HepG2 (cell line): ENCODE results near the gene NEURL4. TPM values are rescaled to one million over a fixed set of nuclear protein-coding genes. Genes with fewer than 3 reads are reported as not detected.
A peak's percentile ranks its signal among the peaks of the same experiment; 100 is the strongest.

Experiments used
- AHR ChIP-seq: IDR thresholded peaks from 2 replicates; pipeline ENCODE4 v1.6.1; 2018; ENCODE audit warnings: missing genetic modification reagents, missing compliant biosample characterization
- BRCA1 ChIP-seq: sonication (generic); formaldehyde crosslinking; IDR thresholded peaks from 2 replicates; pipeline ENCODE4 v1.4.0; 2020; ENCODE audit warnings: missing genetic modification reagents
- ELF4 ChIP-seq: sonication (generic); formaldehyde crosslinking; IDR thresholded peaks from 2 replicates; pipeline ENCODE4 v1.5.0; 2020; ENCODE audit warnings: missing genetic modification reagents, mild to moderate bottlenecking, moderate library complexity, borderline replicate concordance
- IKZF5 ChIP-seq: IDR thresholded peaks from 2 replicates; pipeline ENCODE4 v1.6.1; 2018; ENCODE audit warnings: missing genetic modification reagents, mild to moderate bottlenecking, missing compliant biosample characterization
- IRX3 ChIP-seq: sonication (generic); formaldehyde crosslinking; IDR thresholded peaks from 2 replicates; pipeline ENCODE4 v1.8.1; 2023; ENCODE audit warnings: mild to moderate bottlenecking, low read depth, missing genetic modification reagents, borderline replicate concordance
- MATR3 ChIP-seq: sonication (generic); formaldehyde crosslinking; IDR thresholded peaks from 2 replicates; pipeline ENCODE4 v1.4.0; 2020; ENCODE audit warnings: missing genetic modification reagents
- MED8 ChIP-seq: sonication (generic); formaldehyde crosslinking; IDR thresholded peaks from 2 replicates; pipeline ENCODE4 v1.8.1; 2023; ENCODE audit warnings: mild to moderate bottlenecking, missing genetic modification reagents; ENCODE audit not compliant: insufficient replicate concordance
- NCOA5 ChIP-seq: sonication (generic); formaldehyde crosslinking; IDR thresholded peaks from 2 replicates; pipeline ENCODE4 v1.4.0; 2020; ENCODE audit warnings: missing genetic modification reagents
- RORA ChIP-seq: sonication (generic); formaldehyde crosslinking; IDR thresholded peaks from 2 replicates; pipeline ENCODE4 v1.5.0; 2020; ENCODE audit warnings: mild to moderate bottlenecking, missing genetic modification reagents, moderate library complexity
- ZBTB2 ChIP-seq: sonication (generic); formaldehyde crosslinking; IDR thresholded peaks from 2 replicates; pipeline ENCODE4 v1.8.0; 2022; ENCODE audit warnings: low read depth, missing genetic modification reagents
- ZBTB3 ChIP-seq: sonication (generic); formaldehyde crosslinking; IDR thresholded peaks from 2 replicates; pipeline ENCODE4 v1.4.0; 2020; ENCODE audit warnings: low read depth, mild to moderate bottlenecking, moderate library complexity, missing genetic modification reagents, borderline replicate concordance
- ZKSCAN1 ChIP-seq: fragments of 150-350 bp; IDR thresholded peaks from 2 replicates; pipeline ENCODE4 v1.6.1; 2014; ENCODE audit warnings: low read length
- ZNF446 ChIP-seq: sonication (generic); formaldehyde crosslinking; IDR thresholded peaks from 2 replicates; pipeline ENCODE4 v1.5.0; 2020; ENCODE audit warnings: mild to moderate bottlenecking, missing genetic modification reagents
- ZNF652 ChIP-seq: IDR thresholded peaks from 2 replicates; pipeline ENCODE4 v1.6.1; 2016; ENCODE audit warnings: low read depth, borderline replicate concordance
- ZNF703 ChIP-seq: sonication (generic); formaldehyde crosslinking; IDR thresholded peaks from 2 replicates; pipeline ENCODE4 v1.5.1; 2020; ENCODE audit warnings: missing genetic modification reagents, mild to moderate bottlenecking, moderate library complexity, borderline replicate concordance
- ZNF740 ChIP-seq: sonication (generic); formaldehyde crosslinking; IDR thresholded peaks from 2 replicates; pipeline ENCODE4 v1.4.0; 2020; ENCODE audit warnings: missing genetic modification reagents
- ZUFSP ChIP-seq: sonication (generic); formaldehyde crosslinking; IDR thresholded peaks from 2 replicates; pipeline ENCODE4 v1.9.0; 2021; ENCODE audit warnings: missing genetic modification reagents, mild to moderate bottlenecking, borderline replicate concordance
- ZZZ3 ChIP-seq: sonication (generic); formaldehyde crosslinking; IDR thresholded peaks from 2 replicates; pipeline ENCODE4 v1.4.0; 2020; ENCODE audit warnings: missing genetic modification reagents, mild to moderate bottlenecking, borderline replicate concordance
- polyA plus RNA-seq, 8 experiments: library from polyadenylated mRNA; depleted of rRNA in 3 of 8; stranded (reverse) in 7 of 8; unstranded in 1 of 8; fragments of >200 nt; fragmentation: Illumina TruSeq in 4 of 8; extraction: Trizol in 4 of 8; gene quantifications; 2 replicates each; pipeline versions ENCODE4 v1.2.1 to v1.2.3, GENCODE V29; 2011 to 2016; ENCODE audit warnings: low read depth in 4 of 8, missing spikeins in 1 of 8, mixed read lengths in 1 of 8; ENCODE audit not compliant: insufficient read depth in 1 of 8
- total RNA-seq, 5 experiments: library from RNA; depleted of rRNA; stranded (reverse); fragments of >200 nt; fragmentation: Illumina TruSeq; extraction: Trizol; gene quantifications; 2 replicates each; pipeline ENCODE4 v1.2.3, GENCODE V29; 2016; ENCODE audit warnings: low read depth in 1 of 5
- TF ChIP-seq, protein P1 (sequence below): sonication (generic); formaldehyde crosslinking; IDR thresholded peaks from 2 replicates; pipeline ENCODE4 v1.8.1; 2023; ENCODE audit warnings: mild to moderate bottlenecking, missing genetic modification reagents, borderline replicate concordance
- TF ChIP-seq, protein P2 (sequence below): sonication (generic); formaldehyde crosslinking; IDR thresholded peaks from 2 replicates; pipeline ENCODE4 v1.4.0; 2020; ENCODE audit warnings: mild to moderate bottlenecking, missing genetic modification reagents
- TF ChIP-seq, protein P3 (sequence below): sonication (generic); formaldehyde crosslinking; IDR thresholded peaks from 2 replicates; pipeline ENCODE4 v1.4.0; 2020; ENCODE audit warnings: mild to moderate bottlenecking, missing genetic modification reagents
- TF ChIP-seq, protein P4 (sequence below): sonication (generic); formaldehyde crosslinking; IDR thresholded peaks from 2 replicates; pipeline ENCODE4 v1.8.0; 2022; ENCODE audit warnings: missing genetic modification reagents, mild to moderate bottlenecking, inconsistent platforms, borderline replicate concordance

NEURL4 gene
- total and polyA plus RNA-seq, 2 of the 13 experiments (the other 11 are each of a cell fraction or from before 2014, with no cell fraction given): 14.8 to 15.7 TPM

GRCh38 chr17:7281074-7281952 is 47.8 kb downstream of the NEURL4 start, which contains the start of gene SLC2A4 (continued):
- TF ChIP-seq IKZF5 (CRISPR knock-in tag) (no peak), MED8 (CRISPR knock-in tag) (no peak), RORA (CRISPR knock-in tag) (no peak), ZNF740 (CRISPR knock-in tag) (no peak), ZZZ3 (CRISPR knock-in tag) (no peak), NCOA5 (CRISPR knock-in tag) (no peak), AHR (CRISPR knock-in tag) (no peak), MATR3 (no peak), IRX3 (CRISPR knock-in tag) (no peak), ZNF703 (0 out of 2 replicates have a peak, but pooled peaks have one; percentile 2), ZNF652 (CRISPR knock-in tag) (no peak), ZUFSP (CRISPR knock-in tag) (no peak), ZKSCAN1 (no peak), ZBTB2 (CRISPR knock-in tag) (no peak), BRCA1 (no peak), ELF4 (CRISPR knock-in tag) (no peak), ZNF446 (CRISPR knock-in tag) (no peak), ZBTB3 (CRISPR knock-in tag) (0 out of 2 replicates have a peak, but pooled peaks have one; percentile 51)
- TF ChIP-seq, protein P1, sequence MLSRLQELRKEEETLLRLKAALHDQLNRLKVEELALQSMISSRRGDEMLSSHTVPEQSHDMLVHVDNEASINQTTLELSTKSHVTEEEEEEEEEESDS (CRISPR knock-in tag): no peak
- TF ChIP-seq, protein P2, sequence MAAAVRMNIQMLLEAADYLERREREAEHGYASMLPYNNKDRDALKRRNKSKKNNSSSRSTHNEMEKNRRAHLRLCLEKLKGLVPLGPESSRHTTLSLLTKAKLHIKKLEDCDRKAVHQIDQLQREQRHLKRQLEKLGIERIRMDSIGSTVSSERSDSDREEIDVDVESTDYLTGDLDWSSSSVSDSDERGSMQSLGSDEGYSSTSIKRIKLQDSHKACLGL (CRISPR knock-in tag): peak; percentile 74; the same call in 1 of the 2 replicates
- TF ChIP-seq, protein P3, sequence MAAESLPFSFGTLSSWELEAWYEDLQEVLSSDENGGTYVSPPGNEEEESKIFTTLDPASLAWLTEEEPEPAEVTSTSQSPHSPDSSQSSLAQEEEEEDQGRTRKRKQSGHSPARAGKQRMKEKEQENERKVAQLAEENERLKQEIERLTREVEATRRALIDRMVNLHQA (CRISPR knock-in tag): no peak
- TF ChIP-seq, protein P4, sequence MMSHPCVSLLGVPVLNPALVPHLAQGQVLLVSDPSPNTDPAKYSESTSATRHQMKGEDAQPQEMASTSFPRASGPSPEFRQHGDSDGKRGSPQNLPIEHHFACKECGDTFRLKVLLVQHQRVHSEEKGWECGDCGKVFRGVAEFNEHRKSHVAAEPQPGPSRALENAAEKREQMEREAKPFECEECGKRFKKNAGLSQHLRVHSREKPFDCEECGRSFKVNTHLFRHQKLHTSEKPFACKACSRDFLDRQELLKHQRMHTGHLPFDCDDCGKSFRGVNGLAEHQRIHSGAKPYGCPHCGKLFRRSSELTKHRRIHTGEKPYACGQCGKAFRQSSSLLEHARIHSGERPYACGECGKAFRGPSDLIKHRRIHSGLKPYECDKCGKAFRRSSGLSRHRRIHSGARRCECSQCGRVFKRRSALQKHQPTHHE (CRISPR knock-in tag): no peak
